C4-2B (cell line): ENCODE data around the gene BRD3.

ENCODE experiments used
- ZFX ChIP-seq: fragments of 450-650 bp; IDR thresholded peaks from 2 replicates; pipeline ENCODE4 v1.6.1; 2017
- TF ChIP-seq, protein P1 (sequence below): fragments of 450-650 bp; conservative IDR thresholded peaks from 2 replicates; pipeline ENCODE4 v1.5.1; 2017; ENCODE audit warnings: mild to moderate bottlenecking

DNA sequence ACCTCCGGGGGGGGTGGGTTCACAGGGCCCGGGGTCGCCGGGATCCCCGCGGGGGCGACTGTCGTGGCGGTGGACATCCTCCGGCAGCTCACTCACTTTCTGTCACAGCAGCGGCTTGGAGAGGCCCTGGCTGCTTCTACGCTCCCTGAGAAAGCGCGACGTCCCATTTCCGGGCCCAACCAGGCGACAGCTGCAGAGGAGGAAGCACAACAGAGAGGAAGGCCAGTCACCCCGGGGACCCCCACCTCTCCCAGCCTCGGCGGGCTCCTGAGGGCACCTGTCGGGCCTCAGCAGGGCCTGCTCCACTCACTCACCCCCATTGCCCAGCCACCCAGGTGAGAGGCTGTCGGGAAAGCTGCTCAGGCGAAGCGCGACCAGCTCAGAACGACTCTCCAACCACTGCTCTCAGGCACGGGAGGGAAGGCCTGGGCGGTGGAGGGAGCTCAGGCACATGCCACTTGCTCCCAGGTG is 14.4 kb downstream of the BRD3 start:
- TF ChIP-seq, protein P1, sequence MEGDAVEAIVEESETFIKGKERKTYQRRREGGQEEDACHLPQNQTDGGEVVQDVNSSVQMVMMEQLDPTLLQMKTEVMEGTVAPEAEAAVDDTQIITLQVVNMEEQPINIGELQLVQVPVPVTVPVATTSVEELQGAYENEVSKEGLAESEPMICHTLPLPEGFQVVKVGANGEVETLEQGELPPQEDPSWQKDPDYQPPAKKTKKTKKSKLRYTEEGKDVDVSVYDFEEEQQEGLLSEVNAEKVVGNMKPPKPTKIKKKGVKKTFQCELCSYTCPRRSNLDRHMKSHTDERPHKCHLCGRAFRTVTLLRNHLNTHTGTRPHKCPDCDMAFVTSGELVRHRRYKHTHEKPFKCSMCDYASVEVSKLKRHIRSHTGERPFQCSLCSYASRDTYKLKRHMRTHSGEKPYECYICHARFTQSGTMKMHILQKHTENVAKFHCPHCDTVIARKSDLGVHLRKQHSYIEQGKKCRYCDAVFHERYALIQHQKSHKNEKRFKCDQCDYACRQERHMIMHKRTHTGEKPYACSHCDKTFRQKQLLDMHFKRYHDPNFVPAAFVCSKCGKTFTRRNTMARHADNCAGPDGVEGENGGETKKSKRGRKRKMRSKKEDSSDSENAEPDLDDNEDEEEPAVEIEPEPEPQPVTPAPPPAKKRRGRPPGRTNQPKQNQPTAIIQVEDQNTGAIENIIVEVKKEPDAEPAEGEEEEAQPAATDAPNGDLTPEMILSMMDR, result no peak
- no peak for TF ChIP-seq ZFX
